RWPE2 (cell line): ENCODE measurements around the gene HSD17B4.
A peak's percentile ranks its signal among the peaks of the same experiment; 100 is the strongest.

ENCODE experiments used
- ATAC-seq: fragments of 200-7000 bp; cut with Tn5 transposase; 3 replicates; pipeline ENCODE4 v1.9.1; 2021; ENCODE audit warnings: low read depth
- DNase-seq: peaks from one replicate; pipeline ENCODE4 v3.0.0-alpha.2; 2020; ENCODE audit warnings: low spot score
- H3K27ac ChIP-seq: fragments of 450-650 bp; 2 replicates; pipeline ENCODE4 v1.5.1; 2017; ENCODE audit warnings: mild to moderate bottlenecking; ENCODE audit not compliant: poor library complexity, severe bottlenecking
- H3K27me3 ChIP-seq: fragments of 250-450 bp; sonication (Bioruptor Pico); 2 replicates; pipeline ENCODE4 v1.5.1; 2021; ENCODE audit warnings: mild to moderate bottlenecking, moderate library complexity; ENCODE audit not compliant: insufficient read depth, poor library complexity, severe bottlenecking
- H3K36me3 ChIP-seq: fragments of 250-450 bp; sonication (Bioruptor Pico); 2 replicates; pipeline ENCODE4 v1.5.1; 2020; ENCODE audit warnings: low read depth, mild to moderate bottlenecking, moderate library complexity
- H3K4me1 ChIP-seq: fragments of 250-450 bp; sonication (Bioruptor Pico); 2 replicates; pipeline ENCODE4 v1.5.1; 2021; ENCODE audit warnings: mild to moderate bottlenecking, moderate library complexity; ENCODE audit not compliant: insufficient read depth, poor library complexity, severe bottlenecking
- H3K4me3 ChIP-seq: fragments of 250-450 bp; sonication (Bioruptor Pico); 2 replicates; pipeline ENCODE4 v1.5.1; 2021; ENCODE audit warnings: mild to moderate bottlenecking, moderate library complexity; ENCODE audit not compliant: severe bottlenecking
- H3K9me3 ChIP-seq: fragments of 250-450 bp; sonication (Bioruptor Pico); 2 replicates; pipeline ENCODE4 v1.5.1; 2021; ENCODE audit warnings: mild to moderate bottlenecking, moderate library complexity; ENCODE audit not compliant: severe bottlenecking
- CTCF ChIP-seq: fragments of 450-650 bp; IDR thresholded peaks from one replicate; pipeline ENCODE4 v1.5.1; 2017; ENCODE audit warnings: mild to moderate bottlenecking, moderate library complexity; ENCODE audit not compliant: poor library complexity, severe bottlenecking

Gene HSD17B4

GRCh38 chr5:119522841-119523240 lies 70.5 kb downstream of the HSD17B4 start:
- Histone ChIP-seq H3K9me3 (no peaks in the 10 kb centered on the region), H3K4me1 (peaks cover 20% of the 10 kb centered on the region), H3K27me3 (no peaks in the 10 kb centered on the region), H3K36me3 (peaks cover 31% of the 10 kb centered on the region), H3K27ac (no peak overlapping the region), H3K4me3 (no peak overlapping the region)
- no peak for TF ChIP-seq CTCF
- ATAC-seq = no peak
- no peak for DNase-seq

GRCh38 chr5:119524485-119524884 lies 72.2 kb downstream of the HSD17B4 start:
- DNase-seq (no peak), ATAC-seq (peak; percentile 26; the same call in 1 of the 3 replicates)
- TF ChIP-seq CTCF = no peak
- Histone ChIP-seq H3K4me1 (peaks cover 20% of the 10 kb centered on the region), H3K36me3 (peaks cover 44% of the 10 kb centered on the region), H3K9me3 (no peaks in the 10 kb centered on the region), H3K4me3 (no peak overlapping the region), H3K27me3 (no peaks in the 10 kb centered on the region), H3K27ac (no peak overlapping the region)

GRCh38 chr5:119527351-119527750 lies 75.1 kb downstream of the HSD17B4 start:
- Histone ChIP-seq H3K9me3 (no peaks in the 10 kb centered on the region), H3K4me1 (peaks cover 20% of the 10 kb centered on the region), H3K27ac (peak overlapping the region; percentile 41), H3K27me3 (no peaks in the 10 kb centered on the region), H3K36me3 (peaks cover 68% of the 10 kb centered on the region), H3K4me3 (no peak overlapping the region)
- no peak for TF ChIP-seq CTCF
- ATAC-seq (peak; percentile 92), DNase-seq (no peak)

GRCh38 chr5:119529811-119530210 lies 77.5 kb downstream of the HSD17B4 start:
- Histone ChIP-seq H3K4me1 (peaks cover 15% of the 10 kb centered on the region), H3K9me3 (no peaks in the 10 kb centered on the region), H3K27me3 (no peaks in the 10 kb centered on the region), H3K4me3 (no peak overlapping the region), H3K27ac (no peak overlapping the region), H3K36me3 (peaks cover 66% of the 10 kb centered on the region)
- TF ChIP-seq CTCF = no peak
- DNase-seq (no peak), ATAC-seq (no peak)

GRCh38 chr5:119532637-119533036 lies 80.3 kb downstream of the HSD17B4 start:
- H3K9me3 ChIP-seq = no peaks in the 10 kb centered on the region
- no peak for TF ChIP-seq CTCF
- no peaks in the 10 kb centered on the region for H3K27me3 ChIP-seq
- H3K4me3 ChIP-seq = no peak overlapping the region
- peaks cover 62% of the 10 kb centered on the region for H3K36me3 ChIP-seq
- peaks cover 5% of the 10 kb centered on the region for H3K4me1 ChIP-seq
- DNase-seq = no peak
- no peak overlapping the region for H3K27ac ChIP-seq
- ATAC-seq = no peak
